HCT116 (cell line): ENCODE measurements around the gene KCNQ1OT1. TPM values are rescaled to one million over a fixed set of nuclear protein-coding genes. Genes with fewer than 3 reads are reported as not detected.

Source experiments
- ATAC-seq: fragments of 200-7000 bp; cut with Tn5 transposase; 2 replicates; pipeline ENCODE4 v1.9.1; 2020; ENCODE audit warnings: mild to moderate bottlenecking, moderate library complexity
- BruUV-seq: library from RNA; stranded (reverse); fragments of 400-500 nt; replicated peaks from 2 replicates; lab custom pipeline; 2021; lab: Mats Ljungman, UMichigan
- CTCF ChIA-PET: fragments of 300-600 bp; sonication (Branson Sonifier 250); formaldehyde crosslinking; loops from one replicate; lab custom pipeline; 2021; ENCODE audit warnings: antibody characterized with exemption; lab: Charles Lee
- POLR2A ChIA-PET: fragments of 300-600, 350-600 bp; sonication (Branson Sonifier 250); formaldehyde crosslinking; loops from one replicate; lab custom pipeline; 2021; ENCODE audit warnings: antibody characterized with exemption; lab: Charles Lee
- RAD21 ChIA-PET, 2 experiments: fragments of 300-600 bp; sonication (Branson Sonifier 250); formaldehyde crosslinking; loops; one replicate each; lab custom pipeline; 2023; ENCODE audit warnings: low total read pairs in 2 of 2; ENCODE audit not compliant: uncharacterized antibody in 2 of 2, unreplicated experiment in 2 of 2, low non-redundant PET in 1 of 2; lab: Charles Lee
- DNase-seq: peaks from one replicate; pipeline ENCODE4 v3.0.0-alpha.2; 2010; ENCODE audit warnings: low read depth, low spot score
- H2AFZ ChIP-seq: fragments of 200-600 bp; shearing (Covaris generic), sonication (generic); 2 replicates; pipeline ENCODE4 v1.6.1; 2017; ENCODE audit warnings: low read depth, mixed run types, mixed read lengths, antibody characterized with exemption, low read length; ENCODE audit not compliant: poor library complexity, severe bottlenecking
- H3K27ac ChIP-seq: 2 replicates; pipeline ENCODE4 v1.5.1; 2012; ENCODE audit warnings: low read depth, low read length
- H3K27me3 ChIP-seq: fragments of 200-600 bp; sonication (generic); 2 replicates; pipeline ENCODE4 v1.6.1; 2016; ENCODE audit warnings: mixed run types, low read length, mixed read lengths; ENCODE audit not compliant: insufficient read depth
- H3K36me3 ChIP-seq, 2 experiments: fragments of 200-500 bp in 1 of 2; fragments of 200-600 bp in 1 of 2; sonication (Bioruptor generic) in 1 of 2; sonication (generic) in 1 of 2; 2 replicates each; pipeline versions ENCODE4 v1.5.1 to v1.6.1; 2014 to 2016; ENCODE audit warnings: low read length in 2 of 2, inconsistent platforms in 1 of 2, mixed read lengths in 1 of 2, mixed run types in 1 of 2; ENCODE audit not compliant: insufficient read depth in 2 of 2, control insufficient read depth in 1 of 2
- H3K4me1 ChIP-seq, 2 experiments: fragments of 200-600 bp in 1 of 2; sonication (generic) in 1 of 2; 2 replicates each; pipeline versions ENCODE4 v1.5.1 to v1.6.1; 2012 to 2017; ENCODE audit warnings: low read length in 2 of 2, inconsistent platforms in 1 of 2, mild to moderate bottlenecking in 1 of 2, mixed read lengths in 1 of 2, mixed run types in 1 of 2, moderate library complexity in 1 of 2; ENCODE audit not compliant: insufficient read depth in 2 of 2, control insufficient read depth in 1 of 2
- H3K4me2 ChIP-seq: fragments of 200-600 bp; sonication (generic); 2 replicates; pipeline ENCODE4 v1.6.1; 2017; ENCODE audit warnings: mixed run types, low read length, mixed read lengths
- H3K4me3 ChIP-seq, 2 experiments: fragments of 200-600 bp in 1 of 2; sonication (generic) in 1 of 2; replicated peaks in 1 of 2; 2 replicates each; pipeline ENCODE4 v1.5.1; 2011 to 2016; ENCODE audit warnings: low read length in 2 of 2, control low read depth in 1 of 2, low read depth in 1 of 2, mild to moderate bottlenecking in 1 of 2, mixed read lengths in 1 of 2, mixed run types in 1 of 2
- H3K79me2 ChIP-seq: fragments of 200-600 bp; sonication (generic); 2 replicates; pipeline ENCODE4 v1.6.1; 2017; ENCODE audit warnings: mild to moderate bottlenecking, mixed run types, low read length, moderate library complexity, mixed read lengths; ENCODE audit not compliant: insufficient read depth
- H3K9ac ChIP-seq: fragments of 200-600 bp; sonication (generic); 2 replicates; pipeline ENCODE4 v1.6.1; 2016; ENCODE audit warnings: low read length, mixed read lengths
- H3K9me2 ChIP-seq: fragments of 200-600 bp; sonication (generic), shearing (Covaris generic); 2 replicates; pipeline ENCODE4 v1.6.1; 2017; ENCODE audit warnings: mixed run types, mild to moderate bottlenecking, moderate library complexity; ENCODE audit not compliant: insufficient read depth
- H3K9me3 ChIP-seq, 2 experiments: fragments of 200-500 bp in 1 of 2; fragments of 200-600 bp in 1 of 2; sonication (Bioruptor generic) in 1 of 2; sonication (generic) in 1 of 2; 2 replicates each; pipeline ENCODE4 v1.6.1; 2014 to 2017; ENCODE audit warnings: low read length in 2 of 2, mixed read lengths in 2 of 2, inconsistent platforms in 1 of 2, low read depth in 1 of 2, mild to moderate bottlenecking in 1 of 2, mixed run types in 1 of 2, moderate library complexity in 1 of 2; ENCODE audit not compliant: control insufficient read depth in 1 of 2, insufficient read depth in 1 of 2
- H4K20me1 ChIP-seq: fragments of 200-600 bp; sonication (generic), shearing (Covaris generic); 2 replicates; pipeline ENCODE4 v1.6.1; 2017; ENCODE audit warnings: mixed run types, mild to moderate bottlenecking, moderate library complexity; ENCODE audit not compliant: insufficient read depth
- CEBPB ChIP-seq: IDR thresholded peaks from 2 replicates; pipeline ENCODE4 v1.6.1; 2012; ENCODE audit warnings: low read depth
- ELF1 ChIP-seq: IDR thresholded peaks from 2 replicates; pipeline ENCODE4 v1.6.1; 2012; ENCODE audit warnings: low read depth, borderline replicate concordance
- EZH2 ChIP-seq: fragments of 200-600 bp; sonication (generic); IDR thresholded peaks from 2 replicates; pipeline ENCODE4 v1.6.1; 2017; ENCODE audit warnings: antibody characterized with exemption, mixed run types
- EZH2phosphoT487 ChIP-seq: fragments of 200-600 bp; IDR thresholded peaks from 2 replicates; pipeline ENCODE4 v1.6.1; 2018; ENCODE audit warnings: antibody characterized with exemption, borderline replicate concordance
- FOSL1 ChIP-seq: IDR thresholded peaks from 2 replicates; pipeline ENCODE4 v1.6.1; 2012; ENCODE audit warnings: low read depth
- SP1 ChIP-seq: IDR thresholded peaks from 2 replicates; pipeline ENCODE4 v1.6.1; 2012; ENCODE audit warnings: low read depth
- ZFX ChIP-seq: fragments of 450-650 bp; IDR thresholded peaks from 2 replicates; pipeline ENCODE4 v1.6.1; 2017
- ZNF274 ChIP-seq: fragments of 200-500 bp; sonication (Bioruptor generic); IDR thresholded peaks from 2 replicates; pipeline ENCODE4 v1.6.1; 2014; ENCODE audit warnings: mild to moderate bottlenecking, low read depth, low read length, inconsistent platforms
- intact Hi-C: fragments of 100-400 bp; cut with micrococcal nuclease; formaldehyde crosslinking; loops from 2 replicates; pipeline ENCODE4 v1.10.0; 2022
- total RNA-seq: library from RNA; stranded (reverse); gene quantifications from one replicate; pipeline ENCODE4 v1.2.1, GENCODE V29; 2021; ENCODE audit not compliant: unreplicated experiment
- TF ChIP-seq, protein P1 (sequence below): IDR thresholded peaks from 2 replicates; pipeline ENCODE4 v1.6.1; 2012; ENCODE audit warnings: low read depth
- TF ChIP-seq, protein P2 (sequence below): IDR thresholded peaks from 2 replicates; pipeline ENCODE4 v1.6.1; 2011; ENCODE audit warnings: mild to moderate bottlenecking, low read length, moderate library complexity; ENCODE audit not compliant: insufficient replicate concordance; ENCODE audit errors: extremely low read depth

KCNQ1OT1 gene
- total RNA-seq, 1 experiment from 2014 or later = 1.1 TPM

DNA sequence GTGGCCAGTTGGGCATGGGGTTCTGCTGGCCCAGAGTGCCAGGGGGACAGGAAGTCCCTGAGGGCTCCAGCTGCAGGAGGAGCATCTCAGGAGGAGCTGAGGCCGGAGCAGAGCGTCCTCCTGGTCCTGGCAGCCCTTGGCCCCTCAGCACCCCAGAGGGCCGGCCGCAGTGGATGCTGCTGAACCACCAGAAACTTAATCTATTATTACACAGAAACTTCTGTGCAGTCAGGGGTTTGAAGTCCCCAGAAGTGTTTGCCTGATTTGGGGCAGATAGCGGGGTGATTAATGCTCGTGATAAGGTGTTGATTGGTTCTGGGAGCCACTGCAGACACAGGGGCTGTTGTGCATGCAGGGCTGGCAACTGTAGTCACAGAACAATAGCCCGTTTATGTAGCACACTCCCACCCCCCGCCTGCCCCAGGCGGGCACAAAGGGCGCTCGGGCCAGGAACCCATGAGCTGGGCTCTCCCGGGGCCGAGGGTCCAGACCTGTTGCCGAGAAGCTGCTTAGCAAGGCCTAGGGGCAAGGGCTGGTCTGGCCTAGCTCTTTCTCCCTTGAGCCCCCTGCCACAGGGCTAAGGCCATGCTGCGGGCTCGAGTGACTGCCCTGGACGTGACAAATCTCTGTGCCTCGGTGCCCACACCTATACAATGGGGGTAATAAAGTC lies 29.0 kb upstream of the KCNQ1OT1 start (continued):
- TF ChIP-seq, protein P1, sequence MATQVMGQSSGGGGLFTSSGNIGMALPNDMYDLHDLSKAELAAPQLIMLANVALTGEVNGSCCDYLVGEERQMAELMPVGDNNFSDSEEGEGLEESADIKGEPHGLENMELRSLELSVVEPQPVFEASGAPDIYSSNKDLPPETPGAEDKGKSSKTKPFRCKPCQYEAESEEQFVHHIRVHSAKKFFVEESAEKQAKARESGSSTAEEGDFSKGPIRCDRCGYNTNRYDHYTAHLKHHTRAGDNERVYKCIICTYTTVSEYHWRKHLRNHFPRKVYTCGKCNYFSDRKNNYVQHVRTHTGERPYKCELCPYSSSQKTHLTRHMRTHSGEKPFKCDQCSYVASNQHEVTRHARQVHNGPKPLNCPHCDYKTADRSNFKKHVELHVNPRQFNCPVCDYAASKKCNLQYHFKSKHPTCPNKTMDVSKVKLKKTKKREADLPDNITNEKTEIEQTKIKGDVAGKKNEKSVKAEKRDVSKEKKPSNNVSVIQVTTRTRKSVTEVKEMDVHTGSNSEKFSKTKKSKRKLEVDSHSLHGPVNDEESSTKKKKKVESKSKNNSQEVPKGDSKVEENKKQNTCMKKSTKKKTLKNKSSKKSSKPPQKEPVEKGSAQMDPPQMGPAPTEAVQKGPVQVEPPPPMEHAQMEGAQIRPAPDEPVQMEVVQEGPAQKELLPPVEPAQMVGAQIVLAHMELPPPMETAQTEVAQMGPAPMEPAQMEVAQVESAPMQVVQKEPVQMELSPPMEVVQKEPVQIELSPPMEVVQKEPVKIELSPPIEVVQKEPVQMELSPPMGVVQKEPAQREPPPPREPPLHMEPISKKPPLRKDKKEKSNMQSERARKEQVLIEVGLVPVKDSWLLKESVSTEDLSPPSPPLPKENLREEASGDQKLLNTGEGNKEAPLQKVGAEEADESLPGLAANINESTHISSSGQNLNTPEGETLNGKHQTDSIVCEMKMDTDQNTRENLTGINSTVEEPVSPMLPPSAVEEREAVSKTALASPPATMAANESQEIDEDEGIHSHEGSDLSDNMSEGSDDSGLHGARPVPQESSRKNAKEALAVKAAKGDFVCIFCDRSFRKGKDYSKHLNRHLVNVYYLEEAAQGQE = no peak
- no peak for TF ChIP-seq EZH2
- TF ChIP-seq, all 23 proteins: peak for 0

DNA sequence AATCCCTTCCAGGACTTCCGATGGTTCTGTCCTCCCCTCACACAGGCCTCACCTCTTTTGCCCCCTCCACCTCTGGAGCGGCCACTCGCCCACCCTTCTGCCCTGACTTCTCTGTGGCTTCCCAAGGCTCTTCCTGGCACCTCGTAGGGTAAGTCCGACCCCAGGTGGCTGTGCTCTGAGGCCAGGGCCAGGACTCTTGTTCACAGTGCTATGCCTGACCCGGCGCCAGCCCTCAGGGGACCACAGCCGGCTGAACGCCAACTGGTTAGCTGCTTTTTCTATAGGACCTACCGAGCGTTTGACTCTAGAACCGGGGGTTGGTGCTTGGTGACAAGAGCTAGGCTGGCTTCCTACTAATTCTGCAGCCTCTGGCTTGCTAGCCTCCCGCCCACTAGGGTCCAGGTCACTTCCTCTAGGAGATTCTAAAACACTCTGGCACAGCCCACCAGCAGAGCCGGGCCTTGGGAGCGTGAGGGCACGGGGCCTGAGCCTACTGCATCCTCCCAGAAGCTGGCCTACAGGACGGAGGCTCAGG lies 28.4 kb upstream of the KCNQ1OT1 start:
- BruUV-seq = no TSS peak
- TF ChIP-seq, protein P2, sequence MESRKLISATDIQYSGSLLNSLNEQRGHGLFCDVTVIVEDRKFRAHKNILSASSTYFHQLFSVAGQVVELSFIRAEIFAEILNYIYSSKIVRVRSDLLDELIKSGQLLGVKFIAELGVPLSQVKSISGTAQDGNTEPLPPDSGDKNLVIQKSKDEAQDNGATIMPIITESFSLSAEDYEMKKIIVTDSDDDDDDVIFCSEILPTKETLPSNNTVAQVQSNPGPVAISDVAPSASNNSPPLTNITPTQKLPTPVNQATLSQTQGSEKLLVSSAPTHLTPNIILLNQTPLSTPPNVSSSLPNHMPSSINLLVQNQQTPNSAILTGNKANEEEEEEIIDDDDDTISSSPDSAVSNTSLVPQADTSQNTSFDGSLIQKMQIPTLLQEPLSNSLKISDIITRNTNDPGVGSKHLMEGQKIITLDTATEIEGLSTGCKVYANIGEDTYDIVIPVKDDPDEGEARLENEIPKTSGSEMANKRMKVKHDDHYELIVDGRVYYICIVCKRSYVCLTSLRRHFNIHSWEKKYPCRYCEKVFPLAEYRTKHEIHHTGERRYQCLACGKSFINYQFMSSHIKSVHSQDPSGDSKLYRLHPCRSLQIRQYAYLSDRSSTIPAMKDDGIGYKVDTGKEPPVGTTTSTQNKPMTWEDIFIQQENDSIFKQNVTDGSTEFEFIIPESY = no peak
- TF ChIP-seq ZNF274 = no peak
- no peak for TF ChIP-seq ZFX
- no peak for TF ChIP-seq CEBPB
- no peak for TF ChIP-seq FOSL1
- TF ChIP-seq ELF1 = no peak
- no peak for TF ChIP-seq EZH2phosphoT487
- no peak for TF ChIP-seq SP1
- Histone ChIP-seq H3K4me2 (no peak overlapping the region), H3K4me1 (no peaks in the 10 kb centered on the region), H3K27ac (no peak overlapping the region), H3K27me3 (no peaks in the 10 kb centered on the region), H3K9me3 (no peaks in the 10 kb centered on the region), H3K9me2 (no peaks in the 10 kb centered on the region), H3K79me2 (no peaks in the 10 kb centered on the region), H3K36me3 (no peaks in the 10 kb centered on the region), H3K4me3 (no peak overlapping the region), H4K20me1 (no peaks in the 10 kb centered on the region), H2AFZ (no peak overlapping the region), H3K9ac (no peak overlapping the region)
- ChIA-PET POLR2A (no interaction called here), CTCF (no interaction called here), RAD21 (no interaction called here)
- intact Hi-C loops = no loop called here
- DNase-seq (no peak), ATAC-seq (no peak)
